GM12878 (cell line): Measurements from ENCODE around the gene AMTN. TPM values are rescaled to one million over a fixed set of nuclear protein-coding genes. Genes with fewer than 3 reads are reported as not detected.

Source experiments
- ATAC-seq: fragments of 200-7000 bp; cut with Tn5 transposase; 3 replicates; pipeline ENCODE4 v1.9.1; 2020; ENCODE audit warnings: mild to moderate bottlenecking, moderate library complexity
- BruUV-seq: library from RNA; stranded (reverse); fragments of 400-500 nt; replicated peaks from 2 replicates; lab custom pipeline; 2021; lab: Mats Ljungman, UMichigan
- CTCF ChIA-PET: fragments of 300-600 bp; sonication (Branson Sonifier 250); formaldehyde crosslinking; extraction: SDS; loops from one replicate; lab custom pipeline; 2021; ENCODE audit warnings: inconsistent platforms; lab: Yijun Ruan, JAX
- POLR2A ChIA-PET: fragments of 350-600 bp; formaldehyde crosslinking; extraction: SDS; loops from one replicate; lab custom pipeline; 2021; ENCODE audit warnings: inconsistent platforms; lab: Charles Lee
- RAD21 ChIA-PET: fragments of 300-600 bp; sonication (Branson Sonifier 250); formaldehyde crosslinking; loops from one replicate; lab custom pipeline; 2023; ENCODE audit warnings: antibody characterized with exemption; ENCODE audit not compliant: unreplicated experiment; lab: Charles Lee
- SMC1A ChIA-PET: fragments of 300-600 bp; sonication (Branson Sonifier 250); formaldehyde crosslinking; loops from one replicate; lab custom pipeline; 2023; ENCODE audit not compliant: unreplicated experiment, uncharacterized antibody; lab: Charles Lee
- DNase-seq: peaks from one replicate; pipeline ENCODE4 v3.0.0-alpha.2; 2011; ENCODE audit warnings: low read depth, low spot score
- FAIRE-seq: peaks from 3 replicates; lab custom pipeline; 2011; peaks lifted over from hg19 to GRCh38; lab: Jason Lieb, UNC
- H2AFZ ChIP-seq: 2 replicates; pipeline ENCODE4 v1.6.0; 2011; ENCODE audit warnings: low read depth, low read length, control low read depth; ENCODE audit not compliant: control insufficient read depth
- H3K27ac ChIP-seq: 2 replicates; pipeline ENCODE4 v1.5.1; 2011; ENCODE audit warnings: control low read depth; ENCODE audit not compliant: control insufficient read depth, insufficient read depth
- H3K27me3 ChIP-seq, 2 experiments: replicated peaks in 1 of 2; 2 replicates each; pipeline versions ENCODE4 v1.6.0 to v1.6.1; 2011; ENCODE audit warnings: low read length in 1 of 2; ENCODE audit not compliant: control insufficient read depth in 2 of 2, insufficient read depth in 2 of 2
- H3K36me3 ChIP-seq, 2 experiments: 2 replicates each; pipeline ENCODE4 v1.5.1; 2011; ENCODE audit warnings: low read length in 1 of 2; ENCODE audit not compliant: control insufficient read depth in 2 of 2, insufficient read depth in 2 of 2
- H3K4me1 ChIP-seq: 2 replicates; pipeline ENCODE4 v1.6.1; 2011; ENCODE audit warnings: mild to moderate bottlenecking, low read length, moderate library complexity, mixed read lengths; ENCODE audit not compliant: control insufficient read depth, insufficient read depth
- H3K4me2 ChIP-seq: 2 replicates; pipeline ENCODE4 v1.6.0; 2011; ENCODE audit warnings: control low read depth; ENCODE audit not compliant: control insufficient read depth, insufficient read depth
- H3K4me3 ChIP-seq: fragments of 200-600 bp; sonication (generic); 2 replicates; pipeline ENCODE4 v1.5.1; 2016
- H3K79me2 ChIP-seq: 2 replicates; pipeline ENCODE4 v1.6.0; 2011; ENCODE audit warnings: low read length; ENCODE audit not compliant: control insufficient read depth, insufficient read depth
- H3K9ac ChIP-seq: 2 replicates; pipeline ENCODE4 v1.8.0; 2011; ENCODE audit warnings: low read length, control low read depth, mixed read lengths; ENCODE audit not compliant: control insufficient read depth, insufficient read depth
- H3K9me3 ChIP-seq: replicated peaks from 3 replicates; pipeline ENCODE4 v1.5.1; 2011; ENCODE audit warnings: mild to moderate bottlenecking, low read length; ENCODE audit not compliant: control insufficient read depth, insufficient read depth
- H4K20me1 ChIP-seq: 2 replicates; pipeline ENCODE4 v1.6.0; 2011; ENCODE audit not compliant: control insufficient read depth, insufficient read depth
- BMI1 ChIP-seq: fragments of 450-650 bp; IDR thresholded peaks from 2 replicates; pipeline ENCODE4 v1.6.1; 2016; ENCODE audit warnings: mild to moderate bottlenecking, moderate library complexity, borderline replicate concordance
- CREM ChIP-seq: IDR thresholded peaks from 2 replicates; pipeline ENCODE4 v1.6.1; 2014; ENCODE audit warnings: antibody characterized with exemption, low read depth
- EED ChIP-seq: sonication (generic); IDR thresholded peaks from 2 replicates; pipeline ENCODE4 v1.6.1; 2016; ENCODE audit warnings: antibody characterized with exemption, low read depth
- ELK1 ChIP-seq: IDR thresholded peaks from 2 replicates; pipeline ENCODE4 v1.6.1; 2012; ENCODE audit warnings: low read depth, low read length, improper control_type of control experiment
- GATAD2B ChIP-seq: fragments of 450-650 bp; conservative IDR thresholded peaks from 2 replicates; pipeline ENCODE4 v1.6.1; 2017; ENCODE audit warnings: low read depth, mild to moderate bottlenecking, moderate library complexity
- JUNB ChIP-seq: IDR thresholded peaks from 2 replicates; pipeline ENCODE4 v1.6.1; 2016; ENCODE audit warnings: antibody characterized with exemption, mild to moderate bottlenecking
- MTA3 ChIP-seq: IDR thresholded peaks from 2 replicates; pipeline ENCODE4 v1.6.1; 2012; ENCODE audit warnings: low read length, inconsistent platforms, borderline replicate concordance
- NKRF ChIP-seq: fragments of 450-650 bp; conservative IDR thresholded peaks from 2 replicates; pipeline ENCODE4 v1.6.1; 2017; ENCODE audit warnings: mild to moderate bottlenecking, moderate library complexity
- SUPT20H ChIP-seq: IDR thresholded peaks from 2 replicates; pipeline ENCODE4 v1.6.1; 2011; ENCODE audit warnings: low read depth, mild to moderate bottlenecking, low read length, moderate library complexity, borderline replicate concordance; ENCODE audit not compliant: control insufficient read depth
- TAF1 ChIP-seq: IDR thresholded peaks from 2 replicates; pipeline ENCODE4 v1.6.1; 2011; ENCODE audit warnings: mild to moderate bottlenecking, low read depth, low read length, borderline replicate concordance
- WRNIP1 ChIP-seq: IDR thresholded peaks from 2 replicates; pipeline ENCODE4 v1.6.1; 2011; ENCODE audit warnings: low read depth, low read length, improper control_type of control experiment, borderline replicate concordance
- WGBS: methylation state at CpG from one replicate; pipeline ENCODE4 v1.1.6; 2016; ENCODE audit warnings: low lambda C conversion rate; ENCODE audit not compliant: insufficient replicate concordance, insufficient coverage; ENCODE audit errors: missing lambda C conversion rate; 5-methylcytosine and 5-hydroxymethylcytosine counted together
- in situ Hi-C: fragments of 300-500 bp; cut with MboI; formaldehyde crosslinking; loops from 9 replicates; pipeline ENCODE4 v1.14.3; 2018; ENCODE audit warnings: mixed read lengths
- intact Hi-C: fragments of 100-400 bp; cut with micrococcal nuclease; formaldehyde crosslinking; loops from one replicate; pipeline ENCODE4 v1.14.2; 2022; ENCODE audit not compliant: unreplicated experiment
- polyA plus RNA-seq, 11 experiments: library from polyadenylated mRNA; depleted of rRNA in 4 of 11; unstranded in 6 of 11; stranded (reverse) in 5 of 11; fragments of >200 nt; fragmentation: Nextera tagmentation in 4 of 11; fragmentation: Illumina TruSeq in 1 of 11; extraction: Ambion mirVana in 4 of 11; extraction: Trizol in 1 of 11; gene quantifications; 1 replicate in 1 of 11; 2 replicates in 10 of 11; pipeline versions ENCODE4 v1.2.1 to v1.2.3, GENCODE V29; 2011 to 2016; ENCODE audit warnings: inconsistent platforms in 2 of 11, missing spikeins in 2 of 11, low read depth in 1 of 11
- total RNA-seq, 4 experiments: library from RNA; depleted of rRNA in 3 of 4; stranded (reverse); fragments of >200 nt in 3 of 4; fragmentation: Illumina TruSeq in 1 of 4; extraction: Trizol in 1 of 4; gene quantifications; 2 replicates each; pipeline versions ENCODE4 v1.2.1 to v1.2.3, GENCODE V29; 2013 to 2021

AMTN gene
- total and polyA plus RNA-seq, 10 of the 15 experiments (the other 5 are each of a cell fraction or from before 2014, with no cell fraction given), result not detected

DNA sequence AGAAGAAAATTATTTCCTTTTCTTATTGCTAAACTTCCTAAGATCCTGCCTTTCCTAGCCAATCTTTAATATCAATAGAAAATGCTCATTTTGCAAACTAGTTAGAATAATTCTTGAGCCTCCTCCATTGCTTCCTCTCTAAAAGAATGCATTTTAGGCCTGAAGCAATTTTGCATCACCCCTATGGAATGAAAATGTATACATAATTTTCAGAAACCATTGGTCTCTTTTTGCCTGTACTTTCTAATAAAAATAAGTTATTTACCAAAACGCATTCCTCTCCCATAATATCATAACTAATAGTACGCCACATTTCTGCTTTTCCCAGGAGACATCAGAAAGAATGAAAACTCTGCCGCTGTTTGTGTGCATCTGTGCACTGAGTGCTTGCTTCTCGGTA lies 44.7 kb upstream of the AMTN start:
- DNase-seq, result no peak
- TF ChIP-seq EED (no peak), ELK1 (no peak), SUPT20H (no peak), JUNB (no peak), CREM (no peak), BMI1 (no peak), MTA3 (no peak), TAF1 (no peak), WRNIP1 (no peak), NKRF (no peak), GATAD2B (no peak)
- H3K27me3 ChIP-seq, result no peaks in the 10 kb centered on the region
- H3K9me3 ChIP-seq, result no peaks in the 10 kb centered on the region
- H4K20me1 ChIP-seq, result no peaks in the 10 kb centered on the region
- ChIA-PET SMC1A (no interaction called here), RAD21 (no interaction called here), CTCF (no interaction called here), POLR2A (no interaction called here)
- H3K4me3 ChIP-seq, result no peak overlapping the region
- FAIRE-seq, result no peak
- intact Hi-C loops, result no loop called here
- in situ Hi-C loops, result no loop called here
- no peak overlapping the region for H3K4me2 ChIP-seq
- no peaks in the 10 kb centered on the region for H3K36me3 ChIP-seq
- ATAC-seq, result no peak
- H3K79me2 ChIP-seq, result no peaks in the 10 kb centered on the region
- H2AFZ ChIP-seq, result no peak overlapping the region
- no peak overlapping the region for H3K9ac ChIP-seq
- BruUV-seq, result no TSS peak
- no peak overlapping the region for H3K27ac ChIP-seq
- 54% methylated on average over 4 of the region's 4 CpGs for WGBS
- H3K4me1 ChIP-seq, result no peaks in the 10 kb centered on the region
